Hepatocyte (in vitro differentiated cells): Measurements from ENCODE around the gene ASTN2.

Experiments used
- EZH2 ChIP-seq: fragments of 200-600 bp; sonication (generic); IDR thresholded peaks from 2 replicates; pipeline ENCODE4 v1.6.1; 2016; ENCODE audit warnings: antibody characterized with exemption, mild to moderate bottlenecking, borderline replicate concordance
- EZH2phosphoT487 ChIP-seq: fragments of 200-600 bp; sonication (generic); IDR thresholded peaks from one replicate; pipeline ENCODE4 v1.6.1; 2018; ENCODE audit warnings: antibody characterized with exemption, mild to moderate bottlenecking, low read depth, moderate library complexity; ENCODE audit not compliant: unreplicated experiment, severe bottlenecking
- TF ChIP-seq, protein P1 (sequence below): fragments of 200-600 bp; sonication (generic); IDR thresholded peaks from 2 replicates; pipeline ENCODE4 v1.5.1; 2016; ENCODE audit warnings: antibody characterized with exemption, mild to moderate bottlenecking; ENCODE audit not compliant: poor library complexity

DNA sequence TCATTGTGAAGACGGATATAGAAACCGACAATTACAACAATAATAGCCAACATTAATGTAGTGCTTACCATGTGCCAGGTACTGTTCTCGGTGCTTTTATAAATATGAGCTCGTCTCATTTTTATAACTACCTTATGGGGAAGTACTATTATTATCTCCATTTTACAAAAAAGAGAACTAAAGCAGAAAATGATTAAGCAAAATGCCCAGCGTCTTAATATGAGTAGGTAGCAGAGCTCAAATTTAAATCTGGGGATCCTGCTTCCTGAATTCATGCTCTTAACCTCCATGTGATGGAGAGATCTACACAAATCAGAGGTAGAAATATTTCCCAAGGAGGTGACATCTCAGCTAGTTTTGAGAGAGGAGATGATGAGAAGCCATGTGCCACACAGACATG is 470.9 kb downstream of the ASTN2 start:
- TF ChIP-seq, protein P1, sequence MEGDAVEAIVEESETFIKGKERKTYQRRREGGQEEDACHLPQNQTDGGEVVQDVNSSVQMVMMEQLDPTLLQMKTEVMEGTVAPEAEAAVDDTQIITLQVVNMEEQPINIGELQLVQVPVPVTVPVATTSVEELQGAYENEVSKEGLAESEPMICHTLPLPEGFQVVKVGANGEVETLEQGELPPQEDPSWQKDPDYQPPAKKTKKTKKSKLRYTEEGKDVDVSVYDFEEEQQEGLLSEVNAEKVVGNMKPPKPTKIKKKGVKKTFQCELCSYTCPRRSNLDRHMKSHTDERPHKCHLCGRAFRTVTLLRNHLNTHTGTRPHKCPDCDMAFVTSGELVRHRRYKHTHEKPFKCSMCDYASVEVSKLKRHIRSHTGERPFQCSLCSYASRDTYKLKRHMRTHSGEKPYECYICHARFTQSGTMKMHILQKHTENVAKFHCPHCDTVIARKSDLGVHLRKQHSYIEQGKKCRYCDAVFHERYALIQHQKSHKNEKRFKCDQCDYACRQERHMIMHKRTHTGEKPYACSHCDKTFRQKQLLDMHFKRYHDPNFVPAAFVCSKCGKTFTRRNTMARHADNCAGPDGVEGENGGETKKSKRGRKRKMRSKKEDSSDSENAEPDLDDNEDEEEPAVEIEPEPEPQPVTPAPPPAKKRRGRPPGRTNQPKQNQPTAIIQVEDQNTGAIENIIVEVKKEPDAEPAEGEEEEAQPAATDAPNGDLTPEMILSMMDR, result no peak
- TF ChIP-seq EZH2 (no peak), EZH2phosphoT487 (no peak)
